Panc1 (cell line): Measurements from ENCODE around the gene ATP9A.

Experiments used
- POLR2AphosphoS5 ChIP-seq: IDR thresholded peaks from 2 replicates; pipeline ENCODE4 v1.6.1; 2012; ENCODE audit warnings: mild to moderate bottlenecking, low read depth, low read length, moderate library complexity
- SIN3A ChIP-seq: IDR thresholded peaks from 2 replicates; pipeline ENCODE4 v1.6.1; 2012; ENCODE audit warnings: low read depth, mild to moderate bottlenecking, low read length, moderate library complexity, borderline replicate concordance; ENCODE audit not compliant: insufficient read depth
- TCF7L2 ChIP-seq: IDR thresholded peaks from 2 replicates; pipeline ENCODE4 v1.6.1; 2011; ENCODE audit warnings: mild to moderate bottlenecking, low read depth, low read length, inconsistent platforms
- TF ChIP-seq, protein P1 (sequence below): fragments of 450-650 bp; IDR thresholded peaks from 2 replicates; pipeline ENCODE4 v1.5.1; 2017; ENCODE audit warnings: mild to moderate bottlenecking
- TF ChIP-seq, protein P2 (sequence below), 2 experiments: IDR thresholded peaks; 2 replicates each; pipeline ENCODE4 v1.6.1; 2011 to 2012; ENCODE audit warnings: low read depth in 2 of 2, control low read depth in 1 of 2, low read length in 1 of 2, mild to moderate bottlenecking in 1 of 2, moderate library complexity in 1 of 2; ENCODE audit not compliant: insufficient read depth in 1 of 2

DNA sequence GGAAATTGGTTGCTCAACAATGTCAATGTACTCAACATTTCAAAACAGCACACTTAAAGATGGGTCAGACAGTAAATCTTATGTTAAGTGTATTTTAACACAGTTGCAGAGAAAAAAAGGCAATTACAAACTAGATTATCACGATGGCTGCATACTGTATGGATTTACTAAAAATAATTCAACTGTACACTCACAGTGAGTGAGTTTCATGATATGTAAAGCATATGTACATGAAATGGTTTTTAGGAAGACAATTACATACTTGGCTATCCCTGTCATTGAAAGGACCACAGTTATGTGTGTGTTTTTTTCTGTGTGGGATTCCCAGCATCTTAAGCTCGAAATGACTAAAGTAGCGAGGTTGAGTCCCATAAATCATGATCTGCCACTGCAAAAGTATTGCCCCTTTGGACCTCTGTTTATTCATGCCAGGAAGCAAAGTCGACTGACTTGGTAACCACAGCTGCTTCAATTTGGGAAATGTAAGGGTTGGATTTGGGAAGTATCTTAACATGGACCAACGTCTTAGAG is 39.6 kb upstream of the ATP9A start:
- TF ChIP-seq, protein P1, sequence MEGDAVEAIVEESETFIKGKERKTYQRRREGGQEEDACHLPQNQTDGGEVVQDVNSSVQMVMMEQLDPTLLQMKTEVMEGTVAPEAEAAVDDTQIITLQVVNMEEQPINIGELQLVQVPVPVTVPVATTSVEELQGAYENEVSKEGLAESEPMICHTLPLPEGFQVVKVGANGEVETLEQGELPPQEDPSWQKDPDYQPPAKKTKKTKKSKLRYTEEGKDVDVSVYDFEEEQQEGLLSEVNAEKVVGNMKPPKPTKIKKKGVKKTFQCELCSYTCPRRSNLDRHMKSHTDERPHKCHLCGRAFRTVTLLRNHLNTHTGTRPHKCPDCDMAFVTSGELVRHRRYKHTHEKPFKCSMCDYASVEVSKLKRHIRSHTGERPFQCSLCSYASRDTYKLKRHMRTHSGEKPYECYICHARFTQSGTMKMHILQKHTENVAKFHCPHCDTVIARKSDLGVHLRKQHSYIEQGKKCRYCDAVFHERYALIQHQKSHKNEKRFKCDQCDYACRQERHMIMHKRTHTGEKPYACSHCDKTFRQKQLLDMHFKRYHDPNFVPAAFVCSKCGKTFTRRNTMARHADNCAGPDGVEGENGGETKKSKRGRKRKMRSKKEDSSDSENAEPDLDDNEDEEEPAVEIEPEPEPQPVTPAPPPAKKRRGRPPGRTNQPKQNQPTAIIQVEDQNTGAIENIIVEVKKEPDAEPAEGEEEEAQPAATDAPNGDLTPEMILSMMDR = no peak
- TF ChIP-seq, protein P2, sequence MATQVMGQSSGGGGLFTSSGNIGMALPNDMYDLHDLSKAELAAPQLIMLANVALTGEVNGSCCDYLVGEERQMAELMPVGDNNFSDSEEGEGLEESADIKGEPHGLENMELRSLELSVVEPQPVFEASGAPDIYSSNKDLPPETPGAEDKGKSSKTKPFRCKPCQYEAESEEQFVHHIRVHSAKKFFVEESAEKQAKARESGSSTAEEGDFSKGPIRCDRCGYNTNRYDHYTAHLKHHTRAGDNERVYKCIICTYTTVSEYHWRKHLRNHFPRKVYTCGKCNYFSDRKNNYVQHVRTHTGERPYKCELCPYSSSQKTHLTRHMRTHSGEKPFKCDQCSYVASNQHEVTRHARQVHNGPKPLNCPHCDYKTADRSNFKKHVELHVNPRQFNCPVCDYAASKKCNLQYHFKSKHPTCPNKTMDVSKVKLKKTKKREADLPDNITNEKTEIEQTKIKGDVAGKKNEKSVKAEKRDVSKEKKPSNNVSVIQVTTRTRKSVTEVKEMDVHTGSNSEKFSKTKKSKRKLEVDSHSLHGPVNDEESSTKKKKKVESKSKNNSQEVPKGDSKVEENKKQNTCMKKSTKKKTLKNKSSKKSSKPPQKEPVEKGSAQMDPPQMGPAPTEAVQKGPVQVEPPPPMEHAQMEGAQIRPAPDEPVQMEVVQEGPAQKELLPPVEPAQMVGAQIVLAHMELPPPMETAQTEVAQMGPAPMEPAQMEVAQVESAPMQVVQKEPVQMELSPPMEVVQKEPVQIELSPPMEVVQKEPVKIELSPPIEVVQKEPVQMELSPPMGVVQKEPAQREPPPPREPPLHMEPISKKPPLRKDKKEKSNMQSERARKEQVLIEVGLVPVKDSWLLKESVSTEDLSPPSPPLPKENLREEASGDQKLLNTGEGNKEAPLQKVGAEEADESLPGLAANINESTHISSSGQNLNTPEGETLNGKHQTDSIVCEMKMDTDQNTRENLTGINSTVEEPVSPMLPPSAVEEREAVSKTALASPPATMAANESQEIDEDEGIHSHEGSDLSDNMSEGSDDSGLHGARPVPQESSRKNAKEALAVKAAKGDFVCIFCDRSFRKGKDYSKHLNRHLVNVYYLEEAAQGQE (IDR thresholded peaks at IDR 0.05; ENCODE audit: insufficient read depth in 1 of 2, low read depth in 2 of 2, low read length in 1 of 2) = no peak
- TF ChIP-seq POLR2AphosphoS5 = no peak
- TF ChIP-seq TCF7L2 = no peak
- no peak for TF ChIP-seq SIN3A
